Right ventricle myocardium superior (tissue), 1 donor: ENCODE data around the gene PDILT. TPM values are rescaled to one million over a fixed set of nuclear protein-coding genes. Genes with fewer than 3 reads are reported as not detected.
"Not testable (repeated sequence)": the region's sequence is repeated elsewhere in the genome, so short reads cannot be mapped to it uniquely, and the experiment has no call there.

Experiments
- ATAC-seq: fragments of 200-7000 bp; cut with Tn5 transposase; one replicate; pipeline ENCODE4 v1.9.1; 2020; ENCODE audit warnings: mild to moderate bottlenecking; ENCODE audit not compliant: poor library complexity
- DNase-seq: peaks from one replicate; pipeline ENCODE4 v3.0.0-alpha.2; 2020
- intact Hi-C: fragments of 100-400 bp; cut with DNase I; formaldehyde crosslinking; loops from one replicate; pipeline ENCODE4 v1.11.2; 2022
- total RNA-seq: library from RNA; stranded (reverse); fragmentation: NEBNext Ultra II Directional; extraction: Animal tissue kit (Norgen Biotek cat#: 25700); gene quantifications from one replicate; pipeline ENCODE4 v1.2.1, GENCODE V29; 2021
- donor health status: DM: no; HTN: yes; CAD: no; lungs with severe emphysema.

PDILT gene
- total RNA-seq, 1 donor from 2014 or later: not detected

DNA sequence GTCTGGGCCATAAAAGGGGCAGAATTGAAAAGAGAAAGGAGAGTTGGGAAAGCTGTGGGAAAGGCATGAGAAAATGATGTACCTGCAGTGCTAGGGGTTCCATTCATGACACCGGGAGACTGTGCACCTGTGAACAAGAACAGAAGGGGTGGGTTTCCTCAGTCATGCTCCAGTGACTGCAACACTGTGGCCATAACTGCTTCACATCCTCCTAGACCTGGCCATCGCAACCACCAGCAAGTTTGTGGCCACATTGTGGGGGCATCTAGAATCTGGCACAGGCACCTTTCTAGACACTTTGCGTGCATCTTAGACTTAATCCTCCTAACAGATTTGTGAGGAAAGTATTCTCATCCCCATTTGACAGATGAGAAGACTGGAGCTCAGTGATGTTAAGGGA is 90.0 kb downstream of the PDILT start:
- DNase-seq (no peak), ATAC-seq (no peak)
- intact Hi-C loops: no loop called here

DNA sequence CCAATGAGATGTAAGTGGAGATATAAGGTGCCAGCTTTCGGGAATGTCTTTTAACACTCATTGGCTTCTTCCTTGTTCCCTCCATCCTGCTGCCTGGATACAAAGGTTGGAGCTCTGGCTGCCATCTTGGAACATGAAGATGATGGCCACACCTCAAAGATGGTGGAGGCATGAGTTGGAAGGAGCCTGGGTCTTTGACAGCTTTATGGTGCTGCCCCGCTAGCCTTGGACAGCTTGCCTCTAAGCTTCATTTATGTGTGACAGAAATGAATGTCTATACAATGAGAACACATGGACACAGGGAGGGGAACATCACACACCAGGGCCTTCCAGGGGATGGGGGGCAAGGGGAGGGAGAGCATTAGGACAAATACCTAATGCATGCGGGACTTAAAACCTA is 90.8 kb downstream of the PDILT start:
- DNase-seq (no peak), ATAC-seq (no peak)
- intact Hi-C loops: no loop called here

- DNase-seq, intact Hi-C loops, ATAC-seq: not testable (repeated sequence)
Measured at GRCh38 chr16:20312536-20313095, 91.9 kb downstream of the PDILT start.

GRCh38 chr16:20311548-20311947 is 93.0 kb downstream of the PDILT start:
- intact Hi-C loops: no loop called here
- ATAC-seq: no peak

DNA sequence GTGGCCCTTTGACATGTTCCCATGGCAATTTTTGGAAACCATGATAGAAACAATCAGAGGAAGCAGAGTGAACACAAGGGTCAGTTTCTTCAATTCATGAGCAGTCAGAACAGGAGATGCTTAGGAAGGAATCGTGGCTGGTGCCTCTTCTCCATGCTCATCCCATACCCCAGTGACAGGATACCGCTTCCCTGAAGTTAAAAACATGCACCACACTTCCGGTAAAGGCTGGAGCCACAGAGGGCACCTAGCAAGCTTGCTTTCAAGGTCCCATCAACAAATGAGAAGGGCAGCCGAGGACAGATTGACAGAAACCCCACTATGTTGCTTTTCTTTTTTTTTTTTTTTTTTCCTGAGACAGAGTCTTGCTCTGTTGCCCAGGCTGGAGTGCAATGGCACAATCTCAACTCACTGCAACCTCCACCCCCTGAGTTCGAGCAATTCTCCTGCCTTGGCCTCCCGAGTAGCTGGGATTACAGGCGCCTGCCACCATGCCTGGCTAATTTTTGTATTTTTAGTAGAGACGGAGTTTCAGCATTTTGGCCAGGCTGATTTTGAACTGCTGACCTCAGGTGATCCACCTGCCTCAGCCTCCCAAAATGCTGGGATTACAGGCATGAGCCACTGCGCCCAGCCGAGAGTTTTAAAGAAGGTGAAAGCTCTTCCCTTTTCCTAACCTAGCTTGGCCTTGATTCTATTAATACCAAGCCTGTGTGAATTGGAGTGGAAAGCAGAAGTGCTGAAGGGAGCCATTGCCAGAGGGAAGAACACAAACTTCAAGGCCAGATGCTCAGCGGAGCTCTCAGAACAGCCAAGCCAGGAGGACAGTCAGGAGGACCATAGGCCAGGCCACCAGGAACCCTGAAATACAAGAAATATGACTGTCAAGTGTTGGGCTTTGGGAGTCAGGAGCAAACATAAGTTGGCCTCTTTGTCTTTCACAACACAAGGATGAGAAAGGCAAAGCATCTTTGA is 93.8 kb downstream of the PDILT start:
- DNase-seq: no peak
- ATAC-seq: no peak
- intact Hi-C loops: no loop called here

More at GRCh38 chr16:20311548-20311947, 93.0 kb downstream of the PDILT start:
- no peak for DNase-seq

GRCh38 chr16:20309786-20310185 is 94.8 kb downstream of the PDILT start:
- intact Hi-C loops: no loop called here
- no peak for ATAC-seq

More at GRCh38 chr16:20309786-20310185, 94.8 kb downstream of the PDILT start:
- no peak for DNase-seq

Other genes starting within 250 kb of the PDILT start
- not detected for gene GP2, start 77.2 kb downstream of the PDILT start, total RNA-seq
- not detected for gene UMOD, start 52.0 kb downstream of the PDILT start, total RNA-seq
- gene ACSM5, start 4.8 kb upstream of the PDILT start, total RNA-seq: 1.4 TPM
- not detected for gene ACSM2A, start 46.8 kb upstream of the PDILT start, total RNA-seq
- not detected for gene ACSM2B, start 171.6 kb upstream of the PDILT start, total RNA-seq